RWPE2 (cell line): ENCODE measurements around the gene BRINP3.

ENCODE experiments used
- ATAC-seq: fragments of 200-7000 bp; cut with Tn5 transposase; 3 replicates; pipeline ENCODE4 v1.9.1; 2021; ENCODE audit warnings: low read depth
- DNase-seq: peaks from one replicate; pipeline ENCODE4 v3.0.0-alpha.2; 2020; ENCODE audit warnings: low spot score
- H3K27ac ChIP-seq: fragments of 450-650 bp; 2 replicates; pipeline ENCODE4 v1.5.1; 2017; ENCODE audit warnings: mild to moderate bottlenecking; ENCODE audit not compliant: poor library complexity, severe bottlenecking
- H3K27me3 ChIP-seq: fragments of 250-450 bp; sonication (Bioruptor Pico); 2 replicates; pipeline ENCODE4 v1.5.1; 2021; ENCODE audit warnings: mild to moderate bottlenecking, moderate library complexity; ENCODE audit not compliant: insufficient read depth, poor library complexity, severe bottlenecking
- H3K36me3 ChIP-seq: fragments of 250-450 bp; sonication (Bioruptor Pico); 2 replicates; pipeline ENCODE4 v1.5.1; 2020; ENCODE audit warnings: low read depth, mild to moderate bottlenecking, moderate library complexity
- H3K4me1 ChIP-seq: fragments of 250-450 bp; sonication (Bioruptor Pico); 2 replicates; pipeline ENCODE4 v1.5.1; 2021; ENCODE audit warnings: mild to moderate bottlenecking, moderate library complexity; ENCODE audit not compliant: insufficient read depth, poor library complexity, severe bottlenecking
- H3K4me3 ChIP-seq: fragments of 250-450 bp; sonication (Bioruptor Pico); 2 replicates; pipeline ENCODE4 v1.5.1; 2021; ENCODE audit warnings: mild to moderate bottlenecking, moderate library complexity; ENCODE audit not compliant: severe bottlenecking
- H3K9me3 ChIP-seq: fragments of 250-450 bp; sonication (Bioruptor Pico); 2 replicates; pipeline ENCODE4 v1.5.1; 2021; ENCODE audit warnings: mild to moderate bottlenecking, moderate library complexity; ENCODE audit not compliant: severe bottlenecking
- TF ChIP-seq, protein P1 (sequence below): fragments of 450-650 bp; IDR thresholded peaks from one replicate; pipeline ENCODE4 v1.5.1; 2017; ENCODE audit warnings: mild to moderate bottlenecking, moderate library complexity; ENCODE audit not compliant: poor library complexity, severe bottlenecking

Gene BRINP3

GRCh38 chr1:190413142-190413541, 64.5 kb downstream of the BRINP3 start:
- TF ChIP-seq, protein P1, sequence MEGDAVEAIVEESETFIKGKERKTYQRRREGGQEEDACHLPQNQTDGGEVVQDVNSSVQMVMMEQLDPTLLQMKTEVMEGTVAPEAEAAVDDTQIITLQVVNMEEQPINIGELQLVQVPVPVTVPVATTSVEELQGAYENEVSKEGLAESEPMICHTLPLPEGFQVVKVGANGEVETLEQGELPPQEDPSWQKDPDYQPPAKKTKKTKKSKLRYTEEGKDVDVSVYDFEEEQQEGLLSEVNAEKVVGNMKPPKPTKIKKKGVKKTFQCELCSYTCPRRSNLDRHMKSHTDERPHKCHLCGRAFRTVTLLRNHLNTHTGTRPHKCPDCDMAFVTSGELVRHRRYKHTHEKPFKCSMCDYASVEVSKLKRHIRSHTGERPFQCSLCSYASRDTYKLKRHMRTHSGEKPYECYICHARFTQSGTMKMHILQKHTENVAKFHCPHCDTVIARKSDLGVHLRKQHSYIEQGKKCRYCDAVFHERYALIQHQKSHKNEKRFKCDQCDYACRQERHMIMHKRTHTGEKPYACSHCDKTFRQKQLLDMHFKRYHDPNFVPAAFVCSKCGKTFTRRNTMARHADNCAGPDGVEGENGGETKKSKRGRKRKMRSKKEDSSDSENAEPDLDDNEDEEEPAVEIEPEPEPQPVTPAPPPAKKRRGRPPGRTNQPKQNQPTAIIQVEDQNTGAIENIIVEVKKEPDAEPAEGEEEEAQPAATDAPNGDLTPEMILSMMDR, result no peak
- Histone ChIP-seq H3K27me3 (no peaks in the 10 kb centered on the region), H3K9me3 (no peaks in the 10 kb centered on the region), H3K4me3 (no peak overlapping the region), H3K27ac (no peak overlapping the region), H3K36me3 (no peaks in the 10 kb centered on the region), H3K4me1 (no peaks in the 10 kb centered on the region)
- DNase-seq (no peak), ATAC-seq (no peak)

- Histone ChIP-seq H3K4me3 (no peak overlapping the region), H3K36me3 (no peaks in the 10 kb centered on the region), H3K9me3 (no peaks in the 10 kb centered on the region), H3K4me1 (no peaks in the 10 kb centered on the region), H3K27me3 (peaks cover 4% of the 10 kb centered on the region), H3K27ac (no peak overlapping the region)
- TF ChIP-seq, protein P1, result no peak
- no peak for DNase-seq
- ATAC-seq, result no peak
Observed at GRCh38 chr1:190403402-190403801, 74.3 kb downstream of the BRINP3 start.

GRCh38 chr1:190399233-190399632, 78.4 kb downstream of the BRINP3 start:
- H3K4me3 ChIP-seq, result no peak overlapping the region
- H3K36me3 ChIP-seq, result no peaks in the 10 kb centered on the region
- no peak for DNase-seq
- TF ChIP-seq, protein P1, result no peak
- H3K27ac ChIP-seq, result no peak overlapping the region
- peaks cover 4% of the 10 kb centered on the region for H3K27me3 ChIP-seq
- H3K9me3 ChIP-seq, result no peaks in the 10 kb centered on the region
- H3K4me1 ChIP-seq, result no peaks in the 10 kb centered on the region
- no peak for ATAC-seq

- no peaks in the 10 kb centered on the region for H3K4me1 ChIP-seq
- TF ChIP-seq, protein P1, result no peak
- DNase-seq (no peak), ATAC-seq (no peak)
- no peak overlapping the region for H3K27ac ChIP-seq
- no peaks in the 10 kb centered on the region for H3K36me3 ChIP-seq
- no peaks in the 10 kb centered on the region for H3K9me3 ChIP-seq
- no peak overlapping the region for H3K4me3 ChIP-seq
- H3K27me3 ChIP-seq, result peaks cover 6% of the 10 kb centered on the region
Observed at GRCh38 chr1:190391582-190391981, 86.1 kb downstream of the BRINP3 start.

GRCh38 chr1:190377991-190378390, 99.7 kb downstream of the BRINP3 start:
- peaks cover 3% of the 10 kb centered on the region for H3K27me3 ChIP-seq
- no peaks in the 10 kb centered on the region for H3K9me3 ChIP-seq
- no peaks in the 10 kb centered on the region for H3K36me3 ChIP-seq
- ATAC-seq (no peak), DNase-seq (no peak)
- no peak overlapping the region for H3K4me3 ChIP-seq
- TF ChIP-seq, protein P1, result no peak
- no peak overlapping the region for H3K27ac ChIP-seq
- H3K4me1 ChIP-seq, result no peaks in the 10 kb centered on the region
